ENCODE results near the gene TARS2. TPM values are rescaled to one million over a fixed set of nuclear protein-coding genes. Genes with fewer than 3 reads are reported as not detected.

Gene TARS2
- polyA plus RNA-seq, 3 donors, result 12.0 to 14.7 (median 14.6) TPM

GRCh38 chr1:150498342-150498741 is 11.1 kb downstream of the TARS2 start:
- no peaks in the 10 kb centered on the region for H3K27me3 ChIP-seq (ENCODE audit: control insufficient read depth in 2 of 2, insufficient read depth in 2 of 2, low read length in 2 of 2)
- no peaks in the 10 kb centered on the region for H3K9me3 ChIP-seq (replicated peaks in 1 of 2; ENCODE audit: control insufficient read depth in 1 of 2, insufficient read depth in 1 of 2, low read length in 2 of 2)
- TF ChIP-seq, protein P1, sequence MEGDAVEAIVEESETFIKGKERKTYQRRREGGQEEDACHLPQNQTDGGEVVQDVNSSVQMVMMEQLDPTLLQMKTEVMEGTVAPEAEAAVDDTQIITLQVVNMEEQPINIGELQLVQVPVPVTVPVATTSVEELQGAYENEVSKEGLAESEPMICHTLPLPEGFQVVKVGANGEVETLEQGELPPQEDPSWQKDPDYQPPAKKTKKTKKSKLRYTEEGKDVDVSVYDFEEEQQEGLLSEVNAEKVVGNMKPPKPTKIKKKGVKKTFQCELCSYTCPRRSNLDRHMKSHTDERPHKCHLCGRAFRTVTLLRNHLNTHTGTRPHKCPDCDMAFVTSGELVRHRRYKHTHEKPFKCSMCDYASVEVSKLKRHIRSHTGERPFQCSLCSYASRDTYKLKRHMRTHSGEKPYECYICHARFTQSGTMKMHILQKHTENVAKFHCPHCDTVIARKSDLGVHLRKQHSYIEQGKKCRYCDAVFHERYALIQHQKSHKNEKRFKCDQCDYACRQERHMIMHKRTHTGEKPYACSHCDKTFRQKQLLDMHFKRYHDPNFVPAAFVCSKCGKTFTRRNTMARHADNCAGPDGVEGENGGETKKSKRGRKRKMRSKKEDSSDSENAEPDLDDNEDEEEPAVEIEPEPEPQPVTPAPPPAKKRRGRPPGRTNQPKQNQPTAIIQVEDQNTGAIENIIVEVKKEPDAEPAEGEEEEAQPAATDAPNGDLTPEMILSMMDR (IDR thresholded peaks at IDR 0.05), result no peak
- no peak overlapping the region for H3K4me3 ChIP-seq (replicated peaks in 1 of 3; ENCODE audit: low read depth in 2 of 3, low read length in 3 of 3)
- no peak for DNase-seq
- H3K27ac ChIP-seq (ENCODE audit: low read depth in 1 of 2, low read length in 2 of 2), result no peak overlapping the region
- H3K4me2 ChIP-seq (replicated peaks; ENCODE audit: extremely low read depth, low read length, poor library complexity, severe bottlenecking), result no peak overlapping the region
- no peaks in the 10 kb centered on the region for H4K20me1 ChIP-seq (ENCODE audit: insufficient read depth, low read length)
- H3K27me3 Mint-ChIP-seq (ENCODE audit: low read depth in 3 of 3), result no peaks in the 10 kb centered on the region
- no peak overlapping the region for H2AFZ ChIP-seq (ENCODE audit: insufficient read depth, low read depth, low read length, poor library complexity, severe bottlenecking)
- no peaks in the 10 kb centered on the region for H3K79me2 ChIP-seq (ENCODE audit: insufficient read depth, low read length)
- H3K27ac Mint-ChIP-seq, result no peak overlapping the region
- H3K9ac ChIP-seq (ENCODE audit: insufficient read depth, low read length, poor library complexity, severe bottlenecking), result no peak overlapping the region
- H3K4me3 Mint-ChIP-seq, result no peak overlapping the region
- H3K4me1 Mint-ChIP-seq, result no peaks in the 10 kb centered on the region
- H3K36me3 Mint-ChIP-seq, result peaks cover 64 to 86% of the 10 kb centered on the region in 2 donors
- intact Hi-C loops (cut with micrococcal nuclease), result no loop called here
- H3K9me3 Mint-ChIP-seq, result peaks cover 0 to 3% (median 0%) of the 10 kb centered on the region in 7 donors
- H3K36me3 ChIP-seq (replicated peaks in 1 of 2; ENCODE audit: control insufficient read depth in 1 of 2, insufficient read depth in 2 of 2, low read length in 2 of 2), result peaks cover 54 to 72% of the 10 kb centered on the region in 2 donors
- no peaks in the 10 kb centered on the region for H3K4me1 ChIP-seq (ENCODE audit: control insufficient read depth in 1 of 2, insufficient read depth in 2 of 2, low read length in 2 of 2)
- 100% methylated on average over 9 of the region's 10 CpGs for WGBS (ENCODE audit: insufficient coverage)

DNA sequence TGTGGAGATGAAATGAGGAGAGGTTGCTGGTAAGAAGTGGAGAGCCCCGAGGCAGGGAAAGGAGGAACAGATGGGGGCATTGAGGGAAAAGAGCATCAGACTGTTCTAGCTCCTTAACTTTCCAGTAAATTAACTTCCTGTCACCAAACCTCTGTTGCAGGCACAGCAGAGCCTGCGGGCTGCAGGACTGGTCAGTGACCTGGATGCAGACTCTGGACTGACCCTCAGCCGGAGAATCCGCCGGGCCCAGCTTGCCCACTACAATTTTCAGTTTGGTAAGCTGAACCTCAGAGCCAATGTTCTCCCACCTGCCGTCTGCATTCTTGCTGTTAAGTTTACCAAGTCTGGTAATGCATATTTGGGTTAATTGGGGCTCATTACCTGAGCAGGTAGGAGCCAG is 18.2 kb downstream of the TARS2 start:
- H3K36me3 Mint-ChIP-seq, result peaks cover 58 to 61% of the 10 kb centered on the region in 2 donors
- peak overlapping the region in 1 of 7 donors; percentile 67 for H3K27ac Mint-ChIP-seq

More for the DNA sequence above, 18.2 kb downstream of the TARS2 start:
- H3K9ac ChIP-seq (ENCODE audit: insufficient read depth, low read length, poor library complexity, severe bottlenecking), result no peak overlapping the region
- no peaks in the 10 kb centered on the region for H3K9me3 Mint-ChIP-seq
- 100% methylated on average over 4 of the region's 6 CpGs for WGBS (ENCODE audit: insufficient coverage)
- intact Hi-C loops (cut with micrococcal nuclease), result no loop called here
- H3K4me2 ChIP-seq (replicated peaks; ENCODE audit: extremely low read depth, low read length, poor library complexity, severe bottlenecking), result no peak overlapping the region
- no peak overlapping the region for H3K4me3 ChIP-seq (replicated peaks in 1 of 3; ENCODE audit: low read depth in 2 of 3, low read length in 3 of 3)
- H4K20me1 ChIP-seq (ENCODE audit: insufficient read depth, low read length), result no peaks in the 10 kb centered on the region
- TF ChIP-seq, protein P1 (IDR thresholded peaks at IDR 0.05), result no peak
- peaks cover 44 to 50% of the 10 kb centered on the region in 2 donors for H3K36me3 ChIP-seq (replicated peaks in 1 of 2; ENCODE audit: control insufficient read depth in 1 of 2, insufficient read depth in 2 of 2, low read length in 2 of 2)
- H3K4me1 Mint-ChIP-seq, result peaks cover 14% of the 10 kb centered on the region
- H3K4me3 Mint-ChIP-seq, result no peak overlapping the region
- no peaks in the 10 kb centered on the region for H3K79me2 ChIP-seq (ENCODE audit: insufficient read depth, low read length)
- no peaks in the 10 kb centered on the region for H3K9me3 ChIP-seq (replicated peaks in 1 of 2; ENCODE audit: control insufficient read depth in 1 of 2, insufficient read depth in 1 of 2, low read length in 2 of 2)
- DNase-seq, result no peak
- peaks cover 4 to 17% of the 10 kb centered on the region in 2 donors for H3K4me1 ChIP-seq (ENCODE audit: control insufficient read depth in 1 of 2, insufficient read depth in 2 of 2, low read length in 2 of 2)
- H2AFZ ChIP-seq (ENCODE audit: insufficient read depth, low read depth, low read length, poor library complexity, severe bottlenecking), result no peak overlapping the region
- no peaks in the 10 kb centered on the region for H3K27me3 ChIP-seq (ENCODE audit: control insufficient read depth in 2 of 2, insufficient read depth in 2 of 2, low read length in 2 of 2)
- no peaks in the 10 kb centered on the region for H3K27me3 Mint-ChIP-seq (ENCODE audit: low read depth in 3 of 3)
- H3K27ac ChIP-seq (ENCODE audit: low read depth in 1 of 2, low read length in 2 of 2), result no peak overlapping the region

Measured in CD14-positive monocyte (primary cell).